Measurements from ENCODE around the gene AJAP1.

GRCh38 chr1:4769516-4770280, 115.3 kb downstream of the AJAP1 start:
- TF ChIP-seq ZBTB11 (CRISPR knock-in tag; IDR thresholded peaks at IDR 0.05) (no peak), POLR2AphosphoS5 (IDR thresholded peaks at IDR 0.05; ENCODE audit: low read length) (no peak), TARDBP (IDR thresholded peaks at IDR 0.05; ENCODE audit: borderline replicate concordance) (no peak), EP300 (IDR thresholded peaks at IDR 0.05; ENCODE audit: borderline replicate concordance in 1 of 2, control insufficient read depth in 1 of 2, low read depth in 2 of 2, low read length in 2 of 2) (no peak), HDAC2 (IDR thresholded peaks at IDR 0.05) (no peak)
